NCI-H2196 treated with DMSO at 0.1 percent for 48 hours (cell line): Measurements from ENCODE around the gene PTPN23.

Experiments
- DNase-seq: peaks from one replicate; lab custom pipeline; 2025; ENCODE audit not compliant: unreplicated experiment; lab: John Stamatoyannopoulos, UW

PTPN23 gene

GRCh38 chr3:47404955-47405790, 24.4 kb downstream of the PTPN23 start:
- DNase-seq: no peak

DNA sequence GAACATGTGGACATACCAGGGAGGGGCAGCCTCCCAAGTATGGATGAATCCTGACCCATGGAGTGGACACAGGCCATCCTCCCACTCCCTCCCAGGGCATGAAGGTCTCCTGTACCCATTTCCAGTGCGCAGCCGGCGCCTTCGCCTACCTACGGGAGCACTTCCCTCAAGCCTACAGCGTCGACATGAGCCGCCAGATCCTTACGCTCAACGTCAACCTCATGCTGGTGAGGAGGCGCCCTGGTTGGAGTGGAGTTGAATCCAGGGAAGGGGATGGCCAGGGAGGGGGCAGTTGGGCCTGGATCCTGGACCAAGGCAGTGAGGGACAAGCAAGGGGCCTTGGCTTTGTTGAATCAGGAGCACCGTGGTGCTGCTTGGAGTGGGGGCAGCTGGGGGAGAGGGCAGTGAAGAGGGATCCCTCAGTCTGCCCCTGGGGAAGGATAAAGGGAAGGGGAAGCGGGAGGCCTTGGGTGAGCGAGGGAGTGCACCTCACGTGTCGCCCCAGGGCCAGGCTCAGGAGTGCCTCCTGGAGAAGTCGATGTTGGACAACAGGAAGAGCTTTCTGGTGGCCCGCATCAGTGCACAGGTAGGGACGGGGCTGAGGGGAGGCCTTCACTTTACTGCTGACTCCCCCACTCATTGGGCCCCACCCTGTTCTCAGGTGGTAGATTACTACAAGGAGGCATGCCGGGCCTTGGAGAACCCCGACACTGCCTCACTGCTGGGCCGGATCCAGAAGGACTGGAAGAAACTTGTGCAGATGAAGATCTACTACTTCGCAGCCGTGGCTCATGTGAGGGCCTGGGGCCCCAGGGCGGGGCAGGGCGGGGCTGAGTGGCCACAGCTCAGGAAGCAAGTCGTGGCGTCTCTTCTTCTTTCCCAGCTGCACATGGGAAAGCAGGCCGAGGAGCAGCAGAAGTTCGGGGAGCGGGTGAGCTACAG, 25.3 kb downstream of the PTPN23 start:
- no peak for DNase-seq

DNA sequence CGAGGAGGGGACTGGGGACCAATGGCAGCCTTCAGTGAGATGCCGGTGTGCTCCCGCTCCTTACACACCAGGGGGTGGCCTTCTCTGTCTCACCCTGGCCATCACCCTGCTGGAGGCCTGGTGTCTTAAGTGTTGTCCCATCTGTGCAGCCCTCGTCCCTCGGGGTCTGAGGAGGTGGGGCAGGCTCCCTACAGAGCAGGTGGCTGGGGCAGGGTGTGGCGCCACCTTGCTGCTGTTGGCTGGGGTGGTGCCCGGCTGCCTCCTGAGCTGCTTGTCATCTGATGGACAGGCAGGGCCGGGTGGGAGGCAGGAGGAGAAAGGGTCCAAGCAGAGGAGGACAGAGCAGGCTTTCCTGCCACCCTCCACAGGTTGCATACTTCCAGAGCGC, 25.9 kb downstream of the PTPN23 start:
- DNase-seq: no peak

- DNase-seq: no peak
Observed at GRCh38 chr3:47407237-47407636, 26.4 kb downstream of the PTPN23 start.

GRCh38 chr3:47407896-47408838, 27.3 kb downstream of the PTPN23 start:
- no peak for DNase-seq

- no peak for DNase-seq
Observed at GRCh38 chr3:47408839-47409229, 28.0 kb downstream of the PTPN23 start.

DNA sequence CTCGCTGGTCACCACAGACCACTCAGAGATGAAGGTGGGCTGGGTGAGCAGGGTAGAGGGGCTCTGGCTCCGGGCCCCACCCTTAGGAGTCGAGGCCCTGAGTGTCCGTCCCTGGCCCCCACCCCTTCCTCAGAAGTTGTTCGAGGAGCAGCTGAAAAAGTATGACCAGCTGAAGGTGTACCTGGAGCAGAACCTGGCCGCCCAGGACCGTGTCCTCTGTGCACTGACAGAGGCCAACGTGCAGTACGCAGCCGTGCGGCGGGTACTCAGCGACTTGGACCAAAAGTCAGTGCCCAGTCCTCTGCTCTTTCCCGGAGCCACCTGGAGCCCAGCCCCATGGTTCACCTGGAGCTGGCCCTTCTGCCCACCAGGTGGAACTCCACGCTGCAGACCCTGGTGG, 28.5 kb downstream of the PTPN23 start:
- no peak for DNase-seq

DNA sequence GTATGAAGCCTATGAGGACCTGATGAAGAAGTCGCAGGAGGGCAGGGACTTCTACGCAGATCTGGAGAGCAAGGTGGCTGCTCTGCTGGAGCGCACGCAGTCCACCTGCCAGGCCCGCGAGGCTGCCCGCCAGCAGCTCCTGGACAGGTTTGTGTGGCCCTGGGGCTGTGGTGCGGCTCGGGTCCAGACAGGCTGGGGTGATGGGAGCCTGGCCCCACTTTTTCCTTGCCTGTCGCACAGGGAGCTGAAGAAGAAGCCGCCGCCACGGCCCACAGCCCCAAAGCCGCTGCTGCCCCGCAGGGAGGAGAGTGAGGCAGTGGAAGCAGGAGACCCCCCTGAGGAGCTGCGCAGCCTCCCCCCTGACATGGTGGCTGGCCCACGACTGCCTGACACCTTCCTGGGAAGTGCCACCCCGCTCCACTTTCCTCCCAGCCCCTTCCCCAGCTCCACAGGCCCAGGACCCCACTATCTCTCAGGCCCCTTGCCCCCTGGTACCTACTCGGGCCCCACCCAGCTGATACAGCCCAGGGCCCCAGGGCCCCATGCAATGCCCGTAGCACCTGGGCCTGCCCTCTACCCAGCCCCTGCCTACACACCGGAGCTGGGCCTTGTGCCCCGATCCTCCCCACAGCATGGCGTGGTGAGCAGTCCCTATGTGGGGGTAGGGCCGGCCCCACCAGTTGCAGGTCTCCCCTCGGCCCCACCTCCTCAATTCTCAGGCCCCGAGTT, 29.0 kb downstream of the PTPN23 start:
- DNase-seq: no peak

DNA sequence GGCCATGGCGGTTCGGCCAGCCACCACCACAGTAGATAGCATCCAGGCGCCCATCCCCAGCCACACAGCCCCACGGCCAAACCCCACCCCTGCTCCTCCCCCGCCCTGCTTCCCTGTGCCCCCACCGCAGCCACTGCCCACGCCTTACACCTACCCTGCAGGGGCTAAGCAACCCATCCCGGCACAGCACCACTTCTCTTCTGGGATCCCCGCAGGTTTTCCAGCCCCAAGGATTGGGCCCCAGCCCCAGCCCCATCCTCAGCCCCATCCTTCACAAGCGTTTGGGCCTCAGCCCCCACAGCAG, 29.5 kb downstream of the PTPN23 start:
- no peak for DNase-seq

DNA sequence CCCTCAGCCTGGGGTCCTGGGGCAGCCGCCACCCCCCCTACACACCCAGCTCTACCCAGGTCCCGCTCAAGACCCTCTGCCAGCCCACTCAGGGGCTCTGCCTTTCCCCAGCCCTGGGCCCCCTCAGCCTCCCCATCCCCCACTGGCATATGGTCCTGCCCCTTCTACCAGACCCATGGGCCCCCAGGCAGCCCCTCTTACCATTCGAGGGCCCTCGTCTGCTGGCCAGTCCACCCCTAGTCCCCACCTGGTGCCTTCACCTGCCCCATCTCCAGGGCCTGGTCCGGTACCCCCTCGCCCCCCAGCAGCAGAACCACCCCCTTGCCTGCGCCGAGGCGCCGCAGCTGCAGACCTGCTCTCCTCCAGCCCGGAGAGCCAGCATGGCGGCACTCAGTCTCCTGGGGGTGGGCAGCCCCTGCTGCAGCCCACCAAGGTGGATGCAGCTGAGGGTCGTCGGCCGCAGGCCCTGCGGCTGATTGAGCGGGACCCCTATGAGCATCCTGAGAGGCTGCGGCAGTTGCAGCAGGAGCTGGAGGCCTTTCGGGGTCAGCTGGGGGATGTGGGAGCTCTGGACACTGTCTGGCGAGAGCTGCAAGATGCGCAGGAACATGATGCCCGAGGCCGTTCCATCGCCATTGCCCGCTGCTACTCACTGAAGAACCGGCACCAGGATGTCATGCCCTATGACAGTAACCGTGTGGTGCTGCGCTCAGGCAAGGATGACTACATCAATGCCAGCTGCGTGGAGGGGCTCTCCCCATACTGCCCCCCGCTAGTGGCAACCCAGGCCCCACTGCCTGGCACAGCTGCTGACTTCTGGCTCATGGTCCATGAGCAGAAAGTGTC, 30.2 kb downstream of the PTPN23 start:
- DNase-seq: no peak

DNA sequence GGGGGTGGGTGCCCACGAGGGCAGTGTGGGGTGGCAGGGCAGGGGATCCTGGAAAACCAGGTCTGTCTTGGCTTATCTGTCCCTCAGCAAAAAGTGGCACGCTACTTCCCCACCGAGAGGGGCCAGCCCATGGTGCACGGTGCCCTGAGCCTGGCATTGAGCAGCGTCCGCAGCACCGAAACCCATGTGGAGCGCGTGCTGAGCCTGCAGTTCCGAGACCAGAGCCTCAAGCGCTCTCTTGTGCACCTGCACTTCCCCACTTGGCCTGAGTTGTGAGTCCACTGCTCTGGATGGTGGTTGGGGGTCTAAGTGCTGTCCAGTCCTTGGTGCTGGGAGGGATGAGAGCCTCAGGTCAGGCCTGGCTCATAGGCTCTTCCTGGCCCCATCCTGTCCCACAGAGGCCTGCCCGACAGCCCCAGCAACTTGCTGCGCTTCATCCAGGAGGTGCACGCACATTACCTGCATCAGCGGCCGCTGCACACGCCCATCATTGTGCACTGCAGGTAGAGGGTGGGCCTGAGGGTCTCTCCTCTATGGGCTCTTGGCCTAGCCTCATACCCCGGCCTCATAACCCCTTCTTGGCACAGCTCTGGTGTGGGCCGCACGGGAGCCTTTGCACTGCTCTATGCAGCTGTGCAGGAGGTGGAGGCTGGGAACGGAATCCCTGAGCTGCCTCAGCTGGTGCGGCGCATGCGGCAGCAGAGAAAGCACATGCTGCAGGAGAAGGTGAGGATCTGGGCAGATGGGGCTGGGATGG, 31.1 kb downstream of the PTPN23 start:
- no peak for DNase-seq

GRCh38 chr3:47412453-47412756, 31.6 kb downstream of the PTPN23 start:
- no peak for DNase-seq

DNA sequence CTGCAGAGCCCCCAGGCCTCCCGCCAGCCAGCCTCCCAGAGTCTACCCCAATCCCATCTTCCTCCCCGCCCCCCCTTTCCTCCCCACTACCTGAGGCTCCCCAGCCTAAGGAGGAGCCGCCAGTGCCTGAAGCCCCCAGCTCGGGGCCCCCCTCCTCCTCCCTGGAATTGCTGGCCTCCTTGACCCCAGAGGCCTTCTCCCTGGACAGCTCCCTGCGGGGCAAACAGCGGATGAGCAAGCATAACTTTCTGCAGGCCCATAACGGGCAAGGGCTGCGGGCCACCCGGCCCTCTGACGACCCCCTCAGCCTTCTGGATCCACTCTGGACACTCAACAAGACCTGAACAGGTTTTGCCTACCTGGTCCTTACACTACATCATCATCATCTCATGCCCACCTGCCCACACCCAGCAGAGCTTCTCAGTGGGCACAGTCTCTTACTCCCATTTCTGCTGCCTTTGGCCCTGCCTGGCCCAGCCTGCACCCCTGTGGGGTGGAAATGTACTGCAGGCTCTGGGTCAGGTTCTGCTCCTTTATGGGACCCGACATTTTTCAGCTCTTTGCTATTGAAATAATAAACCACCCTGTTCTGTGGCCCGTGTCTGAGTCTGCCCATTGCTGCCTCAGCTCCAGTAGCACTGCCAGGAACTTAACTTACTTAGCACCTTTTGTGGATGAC, 32.2 kb downstream of the PTPN23 start:
- no peak for DNase-seq

GRCh38 chr3:47413751-47414150, 32.9 kb downstream of the PTPN23 start:
- DNase-seq: no peak

GRCh38 chr3:47414161-47414564, 33.3 kb downstream of the PTPN23 start:
- no peak for DNase-seq

GRCh38 chr3:47414666-47415587, 34.1 kb downstream of the PTPN23 start:
- no peak for DNase-seq

DNA sequence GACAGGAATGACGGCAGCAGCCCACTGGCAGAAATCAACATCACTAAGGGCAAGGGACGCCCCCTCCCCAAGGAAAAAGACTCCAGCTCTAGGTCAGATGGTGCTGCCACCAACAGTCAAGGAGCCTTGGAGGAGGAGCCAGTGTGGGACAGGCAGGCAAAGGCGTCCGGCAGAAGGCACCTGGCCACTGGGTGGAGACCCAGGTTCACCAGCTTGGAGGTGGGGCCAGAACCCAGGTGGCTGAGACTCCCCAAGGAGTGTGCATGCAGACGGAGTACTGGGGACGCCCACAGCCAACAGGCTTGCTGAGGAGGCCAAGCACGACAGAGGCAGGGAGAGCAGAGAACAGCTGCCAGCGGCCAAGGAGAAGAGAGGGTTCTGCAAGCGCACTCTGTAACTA, 35.2 kb downstream of the PTPN23 start:
- no peak for DNase-seq
